ENCODE measurements around the gene ZNF324B. TPM values are rescaled to one million over a fixed set of nuclear protein-coding genes. Genes with fewer than 3 reads are reported as not detected.

The ZNF324B gene
- total and polyA plus RNA-seq, 4 donors: 0.53 to 4.9 (median 2.8) TPM

GRCh38 chr19:58455306-58455705, 3.9 kb downstream of the ZNF324B start:
- Histone ChIP-seq H3K36me3 (ENCODE audit: control insufficient read depth in 4 of 4, insufficient read depth in 3 of 4, low read depth in 1 of 4, low read length in 3 of 4) (peaks cover 4 to 24% (median 10%) of the 10 kb centered on the region in 4 donors), H3K27me3 (ENCODE audit: control insufficient read depth in 4 of 4, insufficient read depth in 4 of 4, low read length in 3 of 4) (no peaks in the 10 kb centered on the region), H3K27ac (ENCODE audit: low read depth in 1 of 2, low read length in 2 of 2) (no peak overlapping the region), H3K9me3 (ENCODE audit: control insufficient read depth in 4 of 4, low read length in 3 of 4) (no peaks in the 10 kb centered on the region), H3K4me1 (ENCODE audit: control insufficient read depth in 4 of 4, insufficient read depth in 4 of 4, low read length in 3 of 4) (peaks cover 0 to 16% (median 8%) of the 10 kb centered on the region in 4 donors), H3K9ac (ENCODE audit: low read depth in 1 of 2, low read length in 2 of 2) (no peak overlapping the region), H3K4me3 (ENCODE audit: low read depth in 1 of 3, low read length in 3 of 3) (no peak overlapping the region)
- no peak for TF ChIP-seq HNF4A (conservative IDR thresholded peaks at IDR 0.05)
- no peak for TF ChIP-seq TAF1 (conservative IDR thresholded peaks at IDR 0.05)
- TF ChIP-seq CTCF (IDR thresholded peaks at IDR 0.05; ENCODE audit: low read depth, low read length, missing input control): no peak
- TF ChIP-seq YY1 (IDR thresholded peaks at IDR 0.05): no peak
- TF ChIP-seq, protein P1, sequence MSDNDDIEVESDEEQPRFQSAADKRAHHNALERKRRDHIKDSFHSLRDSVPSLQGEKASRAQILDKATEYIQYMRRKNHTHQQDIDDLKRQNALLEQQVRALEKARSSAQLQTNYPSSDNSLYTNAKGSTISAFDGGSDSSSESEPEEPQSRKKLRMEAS (IDR thresholded peaks at IDR 0.05): no peak
- no peak for TF ChIP-seq SP1 (IDR thresholded peaks at IDR 0.05)
- TF ChIP-seq FOXA2 (IDR thresholded peaks at IDR 0.05): no peak
- no peak for TF ChIP-seq ATF3 (IDR thresholded peaks at IDR 0.05)
- no peak for TF ChIP-seq RXRA (IDR thresholded peaks at IDR 0.05)
- no peak for TF ChIP-seq GABPA (IDR thresholded peaks at IDR 0.05 in 1 of 2, conservative IDR thresholded peaks at IDR 0.05 in 1 of 2)
- no peak for TF ChIP-seq HNF4G (IDR thresholded peaks at IDR 0.05)
- TF ChIP-seq EGR1 (IDR thresholded peaks at IDR 0.05; ENCODE audit: low read depth in 2 of 2): no peak
- no peak for TF ChIP-seq RAD21 (IDR thresholded peaks at IDR 0.05)
- TF ChIP-seq NR2F2 (IDR thresholded peaks at IDR 0.05): no peak
- no peak for TF ChIP-seq FOXA1 (IDR thresholded peaks at IDR 0.05)
- no peak for TF ChIP-seq JUND (IDR thresholded peaks at IDR 0.05)
- 96% methylated on average over 20 of the region's 21 CpGs for WGBS
- no peak for DNase-seq (ENCODE audit: low spot score)

GRCh38 chr19:58456111-58456510, 4.7 kb downstream of the ZNF324B start:
- Histone ChIP-seq H3K9me3 (ENCODE audit: control insufficient read depth in 4 of 4, low read length in 3 of 4) (no peaks in the 10 kb centered on the region), H3K27ac (ENCODE audit: low read depth in 1 of 2, low read length in 2 of 2) (no peak overlapping the region), H3K4me3 (ENCODE audit: low read depth in 1 of 3, low read length in 3 of 3) (no peak overlapping the region), H3K9ac (ENCODE audit: low read depth in 1 of 2, low read length in 2 of 2) (no peak overlapping the region), H3K27me3 (ENCODE audit: control insufficient read depth in 4 of 4, insufficient read depth in 4 of 4, low read length in 3 of 4) (no peaks in the 10 kb centered on the region), H3K36me3 (ENCODE audit: control insufficient read depth in 4 of 4, insufficient read depth in 3 of 4, low read depth in 1 of 4, low read length in 3 of 4) (peaks cover 4 to 24% (median 10%) of the 10 kb centered on the region in 4 donors), H3K4me1 (ENCODE audit: control insufficient read depth in 4 of 4, insufficient read depth in 4 of 4, low read length in 3 of 4) (peaks cover 0 to 10% (median 3%) of the 10 kb centered on the region in 4 donors)
- TF ChIP-seq CTCF (IDR thresholded peaks at IDR 0.05; ENCODE audit: low read depth, low read length, missing input control) (no peak), YY1 (IDR thresholded peaks at IDR 0.05) (no peak), SP1 (IDR thresholded peaks at IDR 0.05) (no peak)
- DNase-seq (ENCODE audit: low spot score): no peak
- 98% methylated on average over 35 of the region's 35 CpGs for WGBS

Measured in liver (tissue), 9 donors.